RPMI8226 (cell line): ENCODE data around the gene GPR176.
A peak's percentile ranks its signal among the peaks of the same experiment; 100 is the strongest.

Source experiments
- DNase-seq: peaks from one replicate; pipeline ENCODE4 v3.0.0-alpha.2; 2015

GPR176 gene, protein sequence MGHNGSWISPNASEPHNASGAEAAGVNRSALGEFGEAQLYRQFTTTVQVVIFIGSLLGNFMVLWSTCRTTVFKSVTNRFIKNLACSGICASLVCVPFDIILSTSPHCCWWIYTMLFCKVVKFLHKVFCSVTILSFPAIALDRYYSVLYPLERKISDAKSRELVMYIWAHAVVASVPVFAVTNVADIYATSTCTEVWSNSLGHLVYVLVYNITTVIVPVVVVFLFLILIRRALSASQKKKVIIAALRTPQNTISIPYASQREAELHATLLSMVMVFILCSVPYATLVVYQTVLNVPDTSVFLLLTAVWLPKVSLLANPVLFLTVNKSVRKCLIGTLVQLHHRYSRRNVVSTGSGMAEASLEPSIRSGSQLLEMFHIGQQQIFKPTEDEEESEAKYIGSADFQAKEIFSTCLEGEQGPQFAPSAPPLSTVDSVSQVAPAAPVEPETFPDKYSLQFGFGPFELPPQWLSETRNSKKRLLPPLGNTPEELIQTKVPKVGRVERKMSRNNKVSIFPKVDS

DNA sequence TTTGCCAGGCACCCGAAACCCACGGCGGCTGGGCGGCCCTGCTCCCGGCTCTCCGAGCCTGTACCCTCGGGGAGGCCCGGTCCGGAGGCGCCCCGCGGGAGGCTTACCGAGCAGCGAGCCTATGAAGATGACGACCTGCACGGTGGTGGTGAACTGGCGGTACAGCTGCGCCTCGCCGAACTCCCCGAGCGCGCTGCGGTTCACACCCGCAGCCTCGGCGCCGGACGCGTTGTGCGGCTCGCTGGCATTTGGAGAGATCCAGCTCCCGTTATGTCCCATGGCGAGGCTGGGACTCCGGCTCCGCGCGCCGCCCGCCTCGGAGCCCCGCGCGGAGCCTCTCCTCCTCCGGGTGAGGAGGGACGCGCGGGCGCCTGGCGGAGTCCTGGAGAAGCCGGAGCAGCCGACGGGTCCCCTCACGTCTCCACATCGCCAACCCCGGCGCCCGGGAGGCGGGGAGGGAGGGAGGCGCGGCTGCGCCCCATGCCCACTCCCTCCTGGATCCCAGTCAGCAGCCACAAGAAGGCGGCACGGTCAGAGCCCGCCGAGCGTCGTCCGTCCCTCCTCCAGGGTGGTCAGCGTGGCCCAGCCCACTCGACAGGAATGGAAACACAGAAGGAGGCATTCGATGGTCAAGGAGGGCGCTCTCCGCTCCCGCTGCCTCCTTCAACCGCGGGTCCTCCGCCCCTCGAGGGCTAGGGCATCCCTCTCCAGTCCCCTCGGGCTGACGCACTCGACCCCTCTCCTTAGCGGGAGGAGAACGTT is at the start of gene GPR176:
GPR176 (minus strand) TSS at position 519 of the 762 bp plus-strand sequence; CDS start at position 279, 240 bp downstream.
- peak; percentile 22 for DNase-seq

DNA sequence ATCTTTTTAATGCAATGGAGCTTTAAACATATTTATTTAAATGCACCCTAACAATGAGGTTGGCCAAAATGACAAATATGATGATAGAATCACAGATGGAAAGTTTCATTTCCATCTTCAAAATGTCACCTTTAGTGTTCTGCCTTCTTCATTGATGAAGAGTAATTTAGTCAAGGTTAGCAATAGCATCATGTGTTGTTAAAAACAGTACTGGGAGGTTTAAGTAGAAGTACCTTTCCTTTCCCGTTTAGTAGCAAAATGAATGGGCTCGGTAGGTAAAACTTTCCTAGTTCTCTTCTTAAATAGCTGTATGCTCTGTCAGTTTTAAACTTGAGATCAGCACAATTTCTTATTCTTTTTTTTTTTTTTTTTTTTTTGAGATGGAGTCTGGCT is 48.9 kb upstream of the GPR176 start:
- no peak for DNase-seq

DNA sequence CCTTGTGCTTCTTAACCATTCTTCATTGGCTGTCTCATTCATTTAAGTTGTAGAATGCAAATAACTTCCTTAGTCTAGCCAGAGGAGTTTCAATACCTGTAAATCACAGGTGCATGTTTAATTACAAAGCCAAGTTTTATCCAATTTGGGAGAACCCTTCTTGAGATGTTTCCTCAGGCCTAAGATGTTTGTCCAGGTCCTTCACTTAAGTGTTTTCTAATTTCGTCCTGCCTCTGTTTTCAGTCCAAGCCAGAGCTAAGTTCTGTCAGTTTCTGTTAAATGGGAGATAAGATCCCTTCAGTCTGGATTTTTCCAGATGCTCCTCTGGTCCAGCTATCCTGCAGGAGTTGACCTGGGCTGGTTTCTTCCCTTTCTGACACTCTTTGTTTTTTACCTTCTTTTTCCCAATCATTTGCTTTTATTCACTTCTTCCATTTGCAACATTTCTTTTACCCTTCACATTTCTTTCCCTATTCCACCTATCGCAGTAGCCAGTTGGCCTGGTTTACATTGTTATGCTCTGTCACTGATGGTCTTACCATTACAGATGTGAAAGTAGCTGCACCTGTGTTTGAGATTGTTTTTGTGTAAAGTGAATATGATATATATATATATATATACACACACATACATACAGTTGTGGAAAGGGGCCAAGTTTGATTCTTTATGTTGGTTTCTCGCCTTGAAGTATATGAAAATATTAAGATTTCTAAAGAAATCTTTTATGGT is 48.4 kb upstream of the GPR176 start:
- no peak for DNase-seq

DNA sequence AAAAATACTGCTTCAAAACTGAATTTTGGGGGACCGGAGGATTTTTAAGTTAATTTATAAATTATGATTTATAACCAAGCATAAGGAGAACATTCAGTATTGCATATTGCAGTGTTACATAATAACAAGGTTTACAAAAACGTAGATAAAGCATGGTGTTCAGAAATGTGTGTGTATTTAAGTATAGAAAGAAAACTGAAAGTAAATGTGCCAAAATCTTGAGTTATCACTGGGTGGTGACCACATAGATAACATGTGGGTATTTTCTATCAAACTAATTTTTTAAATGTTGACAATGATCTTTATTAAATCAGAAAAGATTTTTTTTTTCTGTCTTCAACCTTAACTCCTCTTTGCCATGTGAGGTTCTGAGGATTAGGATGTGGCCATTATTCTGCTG is 46.5 kb upstream of the GPR176 start:
- DNase-seq, result no peak

DNA sequence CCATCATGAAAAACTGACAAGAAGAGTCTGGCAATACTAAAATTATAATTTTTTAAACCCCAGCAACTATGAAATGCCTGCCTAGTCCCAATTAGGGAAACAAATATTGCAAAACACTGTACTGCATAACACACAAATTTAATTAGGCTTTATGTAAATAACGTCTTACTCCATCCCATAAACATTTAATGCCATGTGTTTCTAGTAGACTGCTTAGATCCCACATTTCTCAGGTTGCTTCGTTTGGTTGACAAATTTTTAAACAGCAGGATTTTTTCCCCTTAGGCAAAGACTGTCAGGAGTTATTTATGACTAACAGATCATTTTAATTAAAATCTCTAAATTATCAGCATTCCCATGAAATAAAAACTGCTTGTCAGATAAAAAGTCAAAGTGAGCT is 43.7 kb upstream of the GPR176 start:
- no peak for DNase-seq

DNA sequence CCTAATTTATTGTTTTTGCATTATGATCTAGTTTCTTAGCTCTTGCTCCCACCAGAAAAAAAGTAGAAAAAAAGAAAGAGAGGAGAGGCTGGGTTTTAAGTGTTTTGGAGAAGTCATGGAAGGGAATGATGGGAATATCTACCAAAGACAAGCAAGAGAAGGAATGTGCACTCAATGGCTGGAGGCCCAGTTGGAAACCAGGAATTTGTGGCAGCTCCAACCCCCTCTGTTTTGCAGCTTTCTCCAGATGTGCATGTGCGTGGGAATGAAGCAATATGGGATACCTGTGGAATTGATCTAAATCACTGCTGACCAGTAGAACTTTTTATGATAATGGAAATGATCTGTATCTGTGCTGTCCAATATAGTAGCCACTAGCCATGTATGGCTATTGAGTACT is 41.0 kb upstream of the GPR176 start:
- DNase-seq, result no peak

DNA sequence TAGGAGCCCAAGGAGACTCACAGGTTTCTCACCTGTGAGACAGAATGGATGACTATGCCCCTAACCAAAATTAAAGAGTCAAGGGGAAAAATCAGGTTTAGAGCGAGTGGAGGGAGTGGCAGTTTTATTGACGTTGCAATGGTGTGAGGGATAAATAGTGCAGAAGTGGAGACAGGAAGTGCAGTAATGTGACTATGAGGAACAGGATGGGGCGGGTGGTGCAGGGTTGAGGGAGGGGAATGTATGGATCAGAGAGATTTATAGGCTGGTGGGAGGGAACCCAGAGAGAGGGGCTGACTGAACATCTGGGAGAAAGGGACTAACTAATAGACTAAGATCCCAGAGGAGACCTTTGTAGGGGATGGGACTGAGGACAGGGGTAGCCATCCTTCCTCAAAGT is 40.3 kb upstream of the GPR176 start:
- no peak for DNase-seq

DNA sequence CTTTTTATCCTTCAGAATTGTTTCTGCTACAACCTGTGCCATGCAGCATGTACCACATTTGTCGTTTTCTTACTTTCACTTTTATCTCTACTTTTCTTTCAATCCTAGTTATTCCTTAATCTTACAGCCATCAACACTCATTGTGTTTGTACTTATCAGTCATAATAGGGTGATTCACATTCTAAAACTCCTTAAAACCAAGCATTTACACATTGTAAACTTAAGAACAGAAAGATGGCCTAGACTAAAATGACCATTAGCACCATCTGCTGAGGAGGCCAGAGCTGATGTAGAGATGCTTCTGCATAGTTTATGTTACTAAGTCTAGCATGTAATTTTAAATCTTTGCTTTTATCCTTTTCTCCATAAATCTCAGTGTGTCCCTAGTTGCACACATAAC is 39.3 kb upstream of the GPR176 start:
- no peak for DNase-seq

DNA sequence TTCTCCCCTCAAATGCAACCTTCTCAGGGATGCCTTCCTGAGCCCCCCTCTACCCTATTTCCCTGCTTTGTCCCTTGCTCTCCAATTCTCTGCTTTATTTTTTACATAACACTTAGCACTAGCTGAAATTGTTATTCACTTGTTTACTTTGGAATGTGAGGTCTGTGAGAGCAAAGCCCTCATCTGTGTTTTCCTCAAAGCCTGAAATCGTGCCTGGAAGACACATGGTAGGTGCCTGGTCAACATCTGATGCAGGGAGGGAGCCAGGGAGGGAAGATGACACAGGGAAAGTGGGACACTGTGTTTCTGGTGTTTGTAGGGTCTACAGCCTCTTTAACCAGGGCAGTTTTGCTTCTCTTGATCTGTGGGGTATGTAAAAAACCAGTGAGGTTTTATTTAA is 37.4 kb upstream of the GPR176 start:
- no peak for DNase-seq

DNA sequence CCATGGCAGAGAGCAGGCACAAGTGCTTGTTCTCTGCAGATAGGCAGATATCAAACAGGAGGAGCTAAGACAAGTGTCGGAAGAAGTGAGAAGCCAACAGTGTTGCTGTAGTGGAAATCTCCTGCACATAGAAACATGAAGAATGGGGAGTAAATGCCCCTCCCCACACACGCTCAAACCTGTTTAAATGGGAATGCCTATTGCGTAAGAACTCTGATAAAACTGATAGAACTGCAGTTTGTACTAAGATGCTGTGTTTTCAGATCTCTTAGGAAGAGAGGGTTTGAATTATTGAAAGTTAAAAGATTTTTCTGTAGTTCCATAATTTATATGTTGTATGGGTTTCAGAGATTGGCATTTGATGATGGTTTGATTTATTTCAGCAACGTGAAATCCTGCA is 33.5 kb upstream of the GPR176 start:
- no peak for DNase-seq

DNA sequence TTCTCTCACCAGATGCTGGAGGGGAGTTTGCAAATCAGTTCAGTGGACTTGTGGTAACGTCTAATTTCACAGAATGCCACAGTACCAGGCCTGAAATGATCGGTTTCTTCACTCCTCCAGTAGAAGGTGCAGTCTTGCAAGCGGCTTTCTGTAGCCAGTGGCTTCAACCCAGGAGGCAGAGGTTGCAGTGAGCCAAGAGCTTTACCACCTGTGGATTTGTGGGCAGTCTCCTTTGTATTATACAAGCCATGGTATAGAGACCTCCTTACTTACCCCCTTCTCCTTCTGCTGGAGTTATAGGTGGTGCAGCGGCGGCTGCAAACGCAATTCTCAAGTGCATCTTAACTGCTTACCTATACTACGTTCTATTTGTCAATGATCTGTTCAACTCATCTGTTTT is 31.5 kb upstream of the GPR176 start:
- DNase-seq, result no peak

DNA sequence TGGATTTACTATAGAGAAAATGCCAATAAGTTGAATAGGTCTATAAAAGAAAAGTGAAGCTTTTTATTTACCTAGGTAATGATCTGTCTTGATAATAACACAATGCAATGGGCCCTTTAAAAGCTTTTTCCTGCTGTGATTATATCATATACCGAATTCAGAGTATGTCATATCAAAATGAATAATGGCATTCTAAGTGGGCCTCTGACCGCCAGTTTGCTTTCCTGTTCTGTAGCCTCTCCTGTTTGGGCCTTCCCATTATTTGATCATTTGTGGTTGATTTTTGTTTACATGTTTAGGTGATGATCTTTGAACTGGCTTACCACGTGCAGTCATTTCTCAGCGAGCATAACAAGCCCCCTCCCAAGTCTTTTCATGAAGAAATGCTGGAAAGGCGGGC is 28.8 kb upstream of the GPR176 start:
- DNase-seq, result no peak

DNA sequence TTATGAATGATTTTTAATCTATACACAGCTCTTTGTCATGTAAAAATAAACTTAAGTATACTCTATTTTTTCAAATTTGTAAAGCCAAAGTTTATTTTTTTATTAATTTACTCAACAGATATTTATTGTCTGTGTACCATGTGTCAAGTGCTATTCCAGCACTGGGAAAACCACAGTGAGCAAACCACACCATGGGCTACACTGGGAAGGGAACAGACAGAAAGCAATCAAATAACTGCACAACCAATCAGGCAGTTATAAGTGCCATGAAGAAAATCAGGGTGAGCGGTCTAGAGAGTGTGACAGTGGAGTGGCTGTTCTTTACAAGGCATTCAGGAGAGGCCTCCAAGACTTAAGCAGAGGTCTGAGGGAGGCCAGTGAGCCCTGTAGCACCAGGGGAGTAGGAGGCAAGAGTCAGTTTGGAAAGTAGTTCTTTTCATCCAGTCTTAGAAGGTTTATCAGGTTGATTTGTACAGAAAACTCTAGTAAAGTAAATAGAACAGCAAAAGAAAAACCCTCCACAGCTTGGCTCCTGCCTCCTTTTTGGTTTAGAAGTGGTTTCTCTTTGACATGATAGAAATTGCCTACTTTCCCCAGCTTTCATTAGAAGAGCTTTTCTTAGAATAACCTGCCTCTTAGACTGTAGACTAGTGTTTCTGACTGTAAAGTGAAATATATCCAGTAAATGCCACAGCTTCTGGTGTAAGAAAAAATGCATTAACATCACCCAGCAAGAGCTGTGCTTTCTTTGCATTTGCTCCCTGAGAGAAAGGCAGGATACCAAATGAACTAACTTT is 27.5 kb upstream of the GPR176 start:
- DNase-seq, result no peak

DNA sequence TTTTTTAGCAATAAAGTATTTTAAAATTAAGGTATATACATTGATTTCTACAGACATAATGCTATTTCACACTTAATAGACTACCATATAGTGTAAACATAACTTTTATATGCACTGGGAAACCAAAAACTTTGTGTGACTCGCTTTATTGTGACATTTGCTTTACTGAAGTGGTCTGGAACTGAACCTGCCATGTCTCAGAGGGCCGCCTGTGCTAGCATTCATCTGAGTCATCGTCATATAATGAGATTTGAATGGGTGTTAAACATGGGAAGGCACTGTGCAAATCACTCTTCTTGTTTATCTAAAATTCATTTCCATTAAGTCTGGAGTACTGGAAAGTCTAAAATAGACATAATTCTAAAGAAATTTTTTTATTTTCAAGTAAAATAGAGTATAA is 26.8 kb upstream of the GPR176 start:
- no peak for DNase-seq

DNA sequence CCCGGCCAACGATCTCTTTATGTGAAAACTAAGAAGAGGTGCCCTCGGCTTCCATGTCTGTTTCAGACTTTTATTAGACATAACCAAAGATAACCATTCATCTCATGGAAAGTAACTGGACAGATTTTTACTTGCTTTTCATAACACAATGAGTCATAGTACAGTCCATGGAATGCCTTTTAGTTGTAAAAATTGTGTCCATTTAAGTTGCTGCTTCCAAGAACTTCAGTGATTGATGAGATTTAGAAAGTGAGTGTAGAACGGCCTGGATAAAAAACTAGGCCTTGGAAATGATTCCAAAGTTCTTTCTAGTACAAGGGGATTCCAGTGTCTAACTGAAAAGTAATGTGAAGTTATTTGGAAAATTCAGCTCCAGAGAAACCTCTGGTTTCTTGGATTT is 24.7 kb upstream of the GPR176 start:
- DNase-seq, result no peak

DNA sequence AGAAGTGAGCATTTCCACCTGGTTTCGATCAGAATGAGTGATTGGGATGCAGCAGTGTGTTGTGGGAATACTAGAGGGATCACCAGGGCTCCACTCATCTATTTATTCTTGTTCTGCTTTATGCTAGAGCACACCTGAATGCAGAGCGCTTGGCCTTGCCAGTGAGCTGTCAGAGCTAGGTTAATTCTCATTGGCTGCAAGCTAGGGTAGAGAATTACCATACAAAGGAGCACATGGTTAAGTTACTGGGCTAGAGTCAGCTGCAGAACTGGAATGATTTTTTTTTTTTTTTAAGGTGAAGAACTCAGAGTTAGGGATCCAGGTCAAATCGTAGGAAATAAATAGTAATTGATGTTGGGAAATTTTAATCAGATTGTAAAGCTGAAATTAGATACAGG is 22.7 kb upstream of the GPR176 start:
- DNase-seq, result no peak

DNA sequence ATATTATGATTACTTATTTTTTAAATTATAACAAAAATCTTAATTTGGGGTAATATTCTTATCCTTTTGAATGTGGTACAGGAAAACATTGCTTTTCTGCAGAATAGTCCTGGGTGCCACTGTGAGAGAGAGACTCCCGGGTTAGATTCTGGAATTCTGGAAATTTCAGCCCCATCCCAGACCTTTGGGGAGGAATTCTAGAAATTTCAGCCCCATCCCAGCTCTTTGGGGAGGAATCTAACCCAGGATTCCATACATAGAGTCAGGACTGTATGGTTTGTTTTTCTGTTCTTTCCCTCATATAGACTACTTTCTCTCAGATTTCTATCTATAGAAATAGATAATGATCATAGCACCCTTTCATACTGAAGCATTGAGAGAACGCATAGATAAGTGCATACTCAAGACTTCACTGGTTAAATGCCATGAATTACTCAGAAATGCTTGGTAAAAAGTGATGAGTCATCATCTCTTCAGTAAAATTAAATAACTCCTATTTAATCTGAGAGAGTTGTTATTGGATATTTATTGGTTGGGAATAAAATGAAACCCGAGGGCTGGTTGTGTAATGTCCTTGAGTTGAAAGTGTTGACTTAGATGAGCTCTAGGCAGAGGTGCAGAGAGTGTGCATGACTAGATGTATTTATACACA is 22.2 kb upstream of the GPR176 start:
- no peak for DNase-seq

DNA sequence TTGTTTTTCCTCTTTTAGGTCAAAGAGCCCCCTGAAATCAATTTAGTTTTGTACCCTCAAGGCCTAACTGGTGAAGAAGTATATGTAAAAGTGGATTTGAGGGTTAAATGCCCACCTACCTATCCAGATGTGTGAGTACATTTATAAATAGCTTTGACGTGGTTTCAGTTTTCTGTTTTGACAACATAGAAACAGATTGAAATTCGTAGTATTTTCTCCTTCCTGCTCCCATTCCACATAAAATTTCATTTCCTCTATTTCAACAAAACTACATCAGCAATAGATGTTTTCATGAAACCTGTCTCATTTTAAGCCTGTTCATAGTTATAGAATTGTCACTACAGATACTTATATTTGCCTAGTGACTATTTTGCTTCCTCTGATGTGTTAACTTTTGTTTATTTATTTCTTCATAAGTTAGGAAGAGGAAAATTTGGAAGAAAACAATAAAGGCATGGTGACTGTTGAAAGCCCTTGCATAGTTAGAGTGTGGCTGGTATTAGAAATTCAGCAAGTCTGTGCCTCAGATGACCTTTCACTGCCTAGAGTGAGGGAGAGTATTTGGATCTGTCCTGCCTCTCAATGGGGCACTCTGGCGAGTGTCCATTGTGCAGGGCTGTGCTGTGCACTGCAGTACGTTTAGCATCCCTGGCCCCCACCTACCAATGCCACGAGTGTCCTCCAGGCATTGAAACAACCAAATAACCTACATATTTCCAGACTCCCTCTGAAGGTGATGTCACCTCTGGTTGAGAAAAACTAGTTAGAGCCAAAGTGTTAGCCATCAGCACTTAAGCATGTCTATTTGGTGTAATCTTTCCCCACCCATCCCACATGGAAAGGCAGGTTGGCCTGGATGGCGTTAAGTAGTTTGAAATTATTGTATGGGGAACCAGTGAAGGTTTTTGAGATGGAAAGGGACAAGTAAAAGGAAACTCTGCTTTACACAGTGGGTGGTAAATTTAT is 19.7 kb upstream of the GPR176 start:
- peak; percentile 43 for DNase-seq

DNA sequence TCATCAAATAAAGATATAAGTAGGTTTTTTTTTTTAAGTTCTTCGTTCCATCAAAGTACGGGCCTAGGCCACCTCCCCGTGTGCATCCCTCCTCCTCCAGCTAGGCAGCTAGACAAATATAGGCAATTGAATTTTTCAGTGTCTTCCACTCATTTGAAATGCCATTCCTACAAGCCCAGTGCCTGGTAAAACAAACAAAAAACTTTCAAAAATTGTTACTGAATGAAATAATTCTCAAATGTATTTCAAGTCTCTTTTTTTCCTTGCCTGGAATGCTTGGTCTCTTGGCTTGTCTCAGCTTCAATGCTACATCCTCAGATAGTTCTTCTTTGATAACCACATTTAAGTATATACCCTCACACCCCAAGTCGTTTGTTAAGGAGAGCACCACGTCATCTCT is 17.6 kb upstream of the GPR176 start:
- DNase-seq, result no peak

DNA sequence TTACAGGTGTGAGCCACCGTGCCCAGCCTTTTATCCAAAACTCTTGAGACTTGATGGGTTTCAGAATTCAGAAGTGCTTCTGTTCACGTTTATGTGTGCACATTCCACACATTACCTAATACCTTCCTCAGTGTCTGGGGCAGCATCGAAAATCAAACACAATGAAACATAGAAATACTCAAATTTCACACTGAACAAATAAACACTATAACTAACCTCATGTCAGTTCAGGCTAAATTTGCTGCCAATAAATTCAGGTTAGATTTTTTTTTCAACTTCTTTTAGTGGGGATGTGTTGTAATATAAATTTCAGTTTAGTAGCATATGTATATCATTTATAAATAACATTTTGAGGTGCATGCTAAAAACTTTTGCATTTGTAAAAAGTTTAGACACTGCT is 16.6 kb upstream of the GPR176 start:
- no peak for DNase-seq

DNA sequence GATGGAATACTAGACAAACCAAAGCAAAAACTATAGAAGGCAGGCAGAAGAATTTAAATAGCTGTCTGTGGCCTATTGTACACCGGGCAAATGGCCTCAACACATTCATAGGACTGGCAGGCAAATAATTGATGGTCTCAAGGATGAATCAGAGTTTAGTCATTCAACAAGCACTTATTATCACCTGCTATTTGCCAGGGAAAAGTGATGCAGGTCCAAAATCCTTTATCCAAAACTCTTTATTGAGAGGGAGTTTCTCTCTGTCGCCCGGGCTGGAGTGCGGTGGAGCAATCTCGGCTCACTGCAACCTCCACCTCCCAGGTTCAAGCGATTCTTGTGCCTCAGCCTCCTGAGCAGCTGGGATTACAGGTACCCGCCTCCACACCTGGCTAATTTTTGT is 16.1 kb upstream of the GPR176 start:
- DNase-seq, result no peak
